GM12878 (cell line): ENCODE results near the gene FNDC3B. TPM values are rescaled to one million over a fixed set of nuclear protein-coding genes. Genes with fewer than 3 reads are reported as not detected.

ENCODE experiments used
- ATAC-seq: fragments of 200-7000 bp; cut with Tn5 transposase; 3 replicates; pipeline ENCODE4 v1.9.1; 2020; ENCODE audit warnings: mild to moderate bottlenecking, moderate library complexity
- BruUV-seq: library from RNA; stranded (reverse); fragments of 400-500 nt; replicated peaks from 2 replicates; lab custom pipeline; 2021; lab: Mats Ljungman, UMichigan
- CTCF ChIA-PET: fragments of 300-600 bp; sonication (Branson Sonifier 250); formaldehyde crosslinking; extraction: SDS; loops from one replicate; lab custom pipeline; 2021; ENCODE audit warnings: inconsistent platforms; lab: Yijun Ruan, JAX
- POLR2A ChIA-PET: fragments of 350-600 bp; formaldehyde crosslinking; extraction: SDS; loops from one replicate; lab custom pipeline; 2021; ENCODE audit warnings: inconsistent platforms; lab: Charles Lee
- RAD21 ChIA-PET: fragments of 300-600 bp; sonication (Branson Sonifier 250); formaldehyde crosslinking; loops from one replicate; lab custom pipeline; 2023; ENCODE audit warnings: antibody characterized with exemption; ENCODE audit not compliant: unreplicated experiment; lab: Charles Lee
- SMC1A ChIA-PET: fragments of 300-600 bp; sonication (Branson Sonifier 250); formaldehyde crosslinking; loops from one replicate; lab custom pipeline; 2023; ENCODE audit not compliant: unreplicated experiment, uncharacterized antibody; lab: Charles Lee
- DNase-seq: peaks from one replicate; pipeline ENCODE4 v3.0.0-alpha.2; 2011; ENCODE audit warnings: low read depth, low spot score
- FAIRE-seq: peaks from 3 replicates; lab custom pipeline; 2011; peaks lifted over from hg19 to GRCh38; lab: Jason Lieb, UNC
- H2AFZ ChIP-seq: 2 replicates; pipeline ENCODE4 v1.6.0; 2011; ENCODE audit warnings: low read depth, low read length, control low read depth; ENCODE audit not compliant: control insufficient read depth
- H3K27ac ChIP-seq: 2 replicates; pipeline ENCODE4 v1.5.1; 2011; ENCODE audit warnings: control low read depth; ENCODE audit not compliant: control insufficient read depth, insufficient read depth
- H3K27me3 ChIP-seq, 2 experiments: replicated peaks in 1 of 2; 2 replicates each; pipeline versions ENCODE4 v1.6.0 to v1.6.1; 2011; ENCODE audit warnings: low read length in 1 of 2; ENCODE audit not compliant: control insufficient read depth in 2 of 2, insufficient read depth in 2 of 2
- H3K36me3 ChIP-seq, 2 experiments: 2 replicates each; pipeline ENCODE4 v1.5.1; 2011; ENCODE audit warnings: low read length in 1 of 2; ENCODE audit not compliant: control insufficient read depth in 2 of 2, insufficient read depth in 2 of 2
- H3K4me1 ChIP-seq: 2 replicates; pipeline ENCODE4 v1.6.1; 2011; ENCODE audit warnings: mild to moderate bottlenecking, low read length, moderate library complexity, mixed read lengths; ENCODE audit not compliant: control insufficient read depth, insufficient read depth
- H3K4me2 ChIP-seq: 2 replicates; pipeline ENCODE4 v1.6.0; 2011; ENCODE audit warnings: control low read depth; ENCODE audit not compliant: control insufficient read depth, insufficient read depth
- H3K4me3 ChIP-seq: fragments of 200-600 bp; sonication (generic); 2 replicates; pipeline ENCODE4 v1.5.1; 2016
- H3K79me2 ChIP-seq: 2 replicates; pipeline ENCODE4 v1.6.0; 2011; ENCODE audit warnings: low read length; ENCODE audit not compliant: control insufficient read depth, insufficient read depth
- H3K9ac ChIP-seq: 2 replicates; pipeline ENCODE4 v1.8.0; 2011; ENCODE audit warnings: low read length, control low read depth, mixed read lengths; ENCODE audit not compliant: control insufficient read depth, insufficient read depth
- H3K9me3 ChIP-seq: replicated peaks from 3 replicates; pipeline ENCODE4 v1.5.1; 2011; ENCODE audit warnings: mild to moderate bottlenecking, low read length; ENCODE audit not compliant: control insufficient read depth, insufficient read depth
- H4K20me1 ChIP-seq: 2 replicates; pipeline ENCODE4 v1.6.0; 2011; ENCODE audit not compliant: control insufficient read depth, insufficient read depth
- ATF7 ChIP-seq: fragments of 450-650 bp; IDR thresholded peaks from 2 replicates; pipeline ENCODE4 v1.6.1; 2016; ENCODE audit warnings: low read depth, mild to moderate bottlenecking
- BCL11A ChIP-seq: IDR thresholded peaks from 2 replicates; pipeline ENCODE4 v1.6.1; 2011; ENCODE audit warnings: low read depth, low read length
- BCL3 ChIP-seq: IDR thresholded peaks from 2 replicates; pipeline ENCODE4 v1.6.1; 2011; ENCODE audit warnings: borderline replicate concordance, low read depth, mild to moderate bottlenecking, moderate library complexity, low read length; ENCODE audit not compliant: insufficient read depth, poor library complexity, severe bottlenecking
- CBFB ChIP-seq: IDR thresholded peaks from 2 replicates; pipeline ENCODE4 v1.6.1; 2016; ENCODE audit warnings: antibody characterized with exemption, low read depth
- CEBPZ ChIP-seq: fragments of 150-350 bp; IDR thresholded peaks from 2 replicates; pipeline ENCODE4 v1.6.1; 2016; ENCODE audit warnings: low read depth, low read length
- E2F4 ChIP-seq: IDR thresholded peaks from 2 replicates; pipeline ENCODE4 v1.6.1; 2012; ENCODE audit warnings: low read depth, low read length, improper control_type of control experiment
- EGR1 ChIP-seq, 2 experiments: IDR thresholded peaks; 1 replicate in 1 of 2; 2 replicates in 1 of 2; pipeline ENCODE4 v1.6.1; 2011 to 2012; ENCODE audit warnings: low read depth in 2 of 2, low read length in 2 of 2, borderline replicate concordance in 1 of 2, mild to moderate bottlenecking in 1 of 2, moderate library complexity in 1 of 2
- HCFC1 ChIP-seq: fragments of 150-350 bp; IDR thresholded peaks from 2 replicates; pipeline ENCODE4 v1.6.1; 2014; ENCODE audit warnings: low read length
- HDGF ChIP-seq: fragments of 450-650 bp; IDR thresholded peaks from 2 replicates; pipeline ENCODE4 v1.6.1; 2016; ENCODE audit warnings: antibody characterized with exemption
- IKZF1 ChIP-seq: fragments of 450-650 bp; conservative IDR thresholded peaks from 2 replicates; pipeline ENCODE4 v1.6.1; 2017; ENCODE audit warnings: antibody characterized with exemption, mild to moderate bottlenecking
- MEF2B ChIP-seq: fragments of 450-650 bp; IDR thresholded peaks from 2 replicates; pipeline ENCODE4 v1.6.1; 2018; ENCODE audit warnings: mild to moderate bottlenecking, moderate library complexity; ENCODE audit not compliant: partially characterized antibody, poor library complexity, severe bottlenecking
- MLLT1 ChIP-seq: fragments of 450-650 bp; IDR thresholded peaks from 2 replicates; pipeline ENCODE4 v1.6.1; 2016; ENCODE audit warnings: mild to moderate bottlenecking
- MYB ChIP-seq: fragments of 150-350 bp; IDR thresholded peaks from 2 replicates; pipeline ENCODE4 v1.6.1; 2014; ENCODE audit warnings: mild to moderate bottlenecking, low read depth, low read length, borderline replicate concordance
- RAD21 ChIP-seq: IDR thresholded peaks from 2 replicates; pipeline ENCODE4 v1.6.1; 2011; ENCODE audit warnings: mild to moderate bottlenecking, low read depth, low read length, moderate library complexity; ENCODE audit not compliant: insufficient read depth
- RBBP5 ChIP-seq: fragments of 200-600 bp; sonication (generic); conservative IDR thresholded peaks from 2 replicates; pipeline ENCODE4 v1.6.1; 2016
- SIN3A ChIP-seq: IDR thresholded peaks from 2 replicates; pipeline ENCODE4 v1.6.1; 2012; ENCODE audit warnings: low read depth, low read length, improper control_type of control experiment
- SMARCA5 ChIP-seq: fragments of 450-650 bp; IDR thresholded peaks from 2 replicates; pipeline ENCODE4 v1.6.1; 2017; ENCODE audit warnings: mild to moderate bottlenecking
- ZNF217 ChIP-seq: fragments of 450-650 bp; IDR thresholded peaks from 2 replicates; pipeline ENCODE4 v1.6.1; 2017; ENCODE audit warnings: antibody characterized with exemption, mild to moderate bottlenecking
- ZNF274 ChIP-seq: IDR thresholded peaks from one replicate; pipeline ENCODE4 v1.8.0; 2011; ENCODE audit not compliant: insufficient read length, insufficient read depth
- WGBS: methylation state at CpG from one replicate; pipeline ENCODE4 v1.1.6; 2016; ENCODE audit warnings: low lambda C conversion rate; ENCODE audit not compliant: insufficient replicate concordance, insufficient coverage; ENCODE audit errors: missing lambda C conversion rate; 5-methylcytosine and 5-hydroxymethylcytosine counted together
- in situ Hi-C: fragments of 300-500 bp; cut with MboI; formaldehyde crosslinking; loops from 9 replicates; pipeline ENCODE4 v1.14.3; 2018; ENCODE audit warnings: mixed read lengths
- intact Hi-C: fragments of 100-400 bp; cut with micrococcal nuclease; formaldehyde crosslinking; loops from one replicate; pipeline ENCODE4 v1.14.2; 2022; ENCODE audit not compliant: unreplicated experiment
- polyA plus RNA-seq, 11 experiments: library from polyadenylated mRNA; depleted of rRNA in 4 of 11; unstranded in 6 of 11; stranded (reverse) in 5 of 11; fragments of >200 nt; fragmentation: Nextera tagmentation in 4 of 11; fragmentation: Illumina TruSeq in 1 of 11; extraction: Ambion mirVana in 4 of 11; extraction: Trizol in 1 of 11; gene quantifications; 1 replicate in 1 of 11; 2 replicates in 10 of 11; pipeline versions ENCODE4 v1.2.1 to v1.2.3, GENCODE V29; 2011 to 2016; ENCODE audit warnings: inconsistent platforms in 2 of 11, missing spikeins in 2 of 11, low read depth in 1 of 11
- total RNA-seq, 4 experiments: library from RNA; depleted of rRNA in 3 of 4; stranded (reverse); fragments of >200 nt in 3 of 4; fragmentation: Illumina TruSeq in 1 of 4; extraction: Trizol in 1 of 4; gene quantifications; 2 replicates each; pipeline versions ENCODE4 v1.2.1 to v1.2.3, GENCODE V29; 2013 to 2021

The FNDC3B gene
- total and polyA plus RNA-seq, 10 of the 15 experiments (the other 5 are each of a cell fraction or from before 2014, with no cell fraction given) = 7.9 to 35.0 (median 18.5) TPM

- H3K4me2 ChIP-seq = no peak overlapping the region
- no peaks in the 10 kb centered on the region for H3K9me3 ChIP-seq
- no peak for ATAC-seq
- in situ Hi-C loops = no loop called here
- H3K79me2 ChIP-seq = no peaks in the 10 kb centered on the region; the same call in 1 of the 2 replicates
- no peak overlapping the region for H3K4me3 ChIP-seq
- RAD21 ChIA-PET = interaction anchor here (0.7 to 3.4 kb wide), 11 partner anchors 57 to 441 kb away, joined by 3 to 10 read pairs (median 3); no protein-coding TSS in a partner anchor
- no peaks in the 10 kb centered on the region; a peak in 3 of 4 replicates for H3K36me3 ChIP-seq
- no peak for DNase-seq
- POLR2A ChIA-PET = no interaction called here
- TF ChIP-seq HCFC1 (no peak), RBBP5 (no peak), HDGF (no peak), ZNF274 (no peak), CBFB (no peak), SMARCA5 (no peak), MEF2B (no peak), CEBPZ (no peak), MLLT1 (no peak), BCL11A (no peak), IKZF1 (no peak), ATF7 (no peak), BCL3 (no peak), SIN3A (no peak), MYB (no peak), ZNF217 (no peak), EGR1 (IDR thresholded peaks at IDR 0.05; ENCODE audit: borderline replicate concordance in 1 of 2, low read depth in 2 of 2, low read length in 2 of 2) (no peak), RAD21 (no peak), E2F4 (no peak)
- TF ChIP-seq, all 136 proteins: peak for 0
- no peaks in the 10 kb centered on the region for H3K27me3 ChIP-seq
- 68% methylated on average over 2 of the region's 2 CpGs for WGBS
- FAIRE-seq = no peak
- H3K4me1 ChIP-seq = peaks cover 19% of the 10 kb centered on the region
- no peak overlapping the region for H2AFZ ChIP-seq
- ChIA-PET SMC1A (interaction anchor here (0.7 to 3.0 kb wide), 25 partner anchors 13 to 441 kb away, joined by 3 to 15 read pairs (median 5); no protein-coding TSS in a partner anchor), CTCF (interaction anchor here (1.0 to 2.3 kb wide), 11 partner anchors 56 to 634 kb away, joined by 3 to 11 read pairs (median 4); no protein-coding TSS in a partner anchor)
- no peak overlapping the region for H3K27ac ChIP-seq
- H4K20me1 ChIP-seq = no peaks in the 10 kb centered on the region
- no TSS peak for BruUV-seq
- intact Hi-C loops = loop anchor here (5.0 to 10.0 kb wide), 3 partner anchors 213 to 430 kb away; partner anchors contain the start of genes FNDC3B and TMEM212
- no peak overlapping the region for H3K9ac ChIP-seq
Measured at GRCh38 chr3:172274906-172275305, 235.5 kb downstream of the FNDC3B start.
